Activated B cell treated with CpG ODN at 0.5 μM for 24 hours (primary cell): Measurements from ENCODE around the gene APOBEC3H. TPM values are rescaled to one million over a fixed set of nuclear protein-coding genes. Genes with fewer than 3 reads are reported as not detected.

Source experiments
- ATAC-seq: fragments of 200-7000 bp; cut with Tn5 transposase; one replicate; pipeline ENCODE4 v1.10.0; 2021; ENCODE audit warnings: low read depth, mild to moderate bottlenecking, moderate library complexity
- CTCF ChIA-PET: fragments of 350-600 bp; sonication (Branson Sonifier 250); formaldehyde crosslinking; loops from one replicate; lab custom pipeline; 2021; ENCODE audit warnings: antibody characterized with exemption; lab: Charles Lee
- POLR2A ChIA-PET: fragments of 350-600 bp; sonication (Branson Sonifier 250); formaldehyde crosslinking; loops from one replicate; lab custom pipeline; 2021; ENCODE audit warnings: antibody characterized with exemption; lab: Charles Lee
- DNase-seq: peaks from one replicate; pipeline ENCODE4 v3.0.0; 2022
- H3K27ac Mint-ChIP-seq: one replicate; pipeline ENCODE4 v1.8.0; 2020; ENCODE audit warnings: mixed read lengths
- H3K27me3 Mint-ChIP-seq: one replicate; pipeline ENCODE4 v1.8.0; 2021; ENCODE audit warnings: mixed read lengths
- H3K36me3 Mint-ChIP-seq: one replicate; pipeline ENCODE4 v1.8.0; 2021; ENCODE audit warnings: low read depth, mixed read lengths
- H3K4me1 Mint-ChIP-seq: one replicate; pipeline ENCODE4 v1.8.0; 2021; ENCODE audit warnings: mixed read lengths
- H3K4me3 Mint-ChIP-seq: one replicate; pipeline ENCODE4 v1.8.0; 2020; ENCODE audit warnings: mild to moderate bottlenecking, mixed read lengths
- H3K9me3 Mint-ChIP-seq: one replicate; pipeline ENCODE4 v1.8.0; 2020; ENCODE audit warnings: mixed read lengths
- CTCF ChIP-seq: fragments of 200-600 bp; IDR thresholded peaks from one replicate; pipeline ENCODE4 v1.8.0; 2022; ENCODE audit warnings: antibody characterized with exemption, mild to moderate bottlenecking
- intact Hi-C: fragments of 100-400 bp; cut with micrococcal nuclease; formaldehyde crosslinking; loops from one replicate; pipeline ENCODE4 v1.15.1; 2024
- total RNA-seq: library from RNA; stranded (reverse); gene quantifications from 2 replicates; pipeline ENCODE4 v1.2.3, GENCODE V29; 2022

APOBEC3H gene
- total RNA-seq, 1 donor from 2014 or later, result 1.4 TPM

- no peak for ATAC-seq
These were observed 33.2 kb downstream of the APOBEC3H start for GRCh38 chr22:39130152-39130704.

GRCh38 chr22:39130892-39131855 lies 34.1 kb downstream of the APOBEC3H start:
- peaks cover 41% of the 10 kb centered on the region for H3K36me3 Mint-ChIP-seq
- POLR2A ChIA-PET, result interaction anchor here (0.5 to 1.4 kb wide), 2 partner anchors 13 to 48 kb away, joined by 3 to 6 read pairs; no protein-coding TSS in a partner anchor
- intact Hi-C loops, result no loop called here
- H3K27ac Mint-ChIP-seq, result no peak overlapping the region
- CTCF ChIA-PET, result no interaction called here
- H3K27me3 Mint-ChIP-seq, result no peaks in the 10 kb centered on the region
- TF ChIP-seq CTCF, result no peak
- no peaks in the 10 kb centered on the region for H3K9me3 Mint-ChIP-seq
- H3K4me1 Mint-ChIP-seq, result no peaks in the 10 kb centered on the region
- DNase-seq (no peak), ATAC-seq (no peak)
- H3K4me3 Mint-ChIP-seq, result no peak overlapping the region

More at GRCh38 chr22:39130152-39130704, 33.2 kb downstream of the APOBEC3H start:
- Mint-ChIP-seq H3K4me3 (no peak overlapping the region), H3K27me3 (no peaks in the 10 kb centered on the region), H3K36me3 (peaks cover 38% of the 10 kb centered on the region), H3K9me3 (no peaks in the 10 kb centered on the region), H3K27ac (no peak overlapping the region), H3K4me1 (no peaks in the 10 kb centered on the region)
- no peak for TF ChIP-seq CTCF
- POLR2A ChIA-PET, result interaction anchor here (1.4 kb wide), 1 partner anchor 12 kb away, joined by 3 read pairs; no protein-coding TSS in a partner anchor
- DNase-seq, result no peak
- intact Hi-C loops, result no loop called here
- CTCF ChIA-PET, result no interaction called here

- H3K36me3 Mint-ChIP-seq, result peaks cover 46% of the 10 kb centered on the region
These were observed 35.2 kb downstream of the APOBEC3H start for GRCh38 chr22:39132281-39132680.

GRCh38 chr22:39132871-39133524 lies 36.0 kb downstream of the APOBEC3H start:
- no peak overlapping the region for H3K4me3 Mint-ChIP-seq
- no peak overlapping the region for H3K27ac Mint-ChIP-seq
- intact Hi-C loops, result no loop called here
- CTCF ChIA-PET, result no interaction called here
- H3K9me3 Mint-ChIP-seq, result no peaks in the 10 kb centered on the region
- ATAC-seq, result no peak
- POLR2A ChIA-PET, result no interaction called here
- no peak for DNase-seq
- H3K4me1 Mint-ChIP-seq, result no peaks in the 10 kb centered on the region
- peaks cover 46% of the 10 kb centered on the region for H3K36me3 Mint-ChIP-seq
- no peaks in the 10 kb centered on the region for H3K27me3 Mint-ChIP-seq
- no peak for TF ChIP-seq CTCF

More at GRCh38 chr22:39132281-39132680, 35.2 kb downstream of the APOBEC3H start:
- ChIA-PET POLR2A (no interaction called here), CTCF (no interaction called here)
- Mint-ChIP-seq H3K9me3 (no peaks in the 10 kb centered on the region), H3K4me1 (no peaks in the 10 kb centered on the region), H3K27ac (no peak overlapping the region), H3K27me3 (no peaks in the 10 kb centered on the region), H3K4me3 (no peak overlapping the region)
- TF ChIP-seq CTCF, result no peak
- ATAC-seq (no peak), DNase-seq (no peak)
- intact Hi-C loops, result no loop called here
